Erythroblast (primary cell): ENCODE data around the gene AAK1.

Experiments used
- GATA1 ChIP-seq: IDR thresholded peaks from 2 replicates; pipeline ENCODE4 v1.6.1; 2011; ENCODE audit warnings: low read depth, mild to moderate bottlenecking, control low read depth, low read length, moderate library complexity
- POLR2A ChIP-seq: IDR thresholded peaks from 2 replicates; pipeline ENCODE4 v1.6.1; 2011; ENCODE audit warnings: mild to moderate bottlenecking, low read length

GRCh38 chr2:69660637-69661036 lies 17.1 kb upstream of the AAK1 start:
- TF ChIP-seq POLR2A (no peak), GATA1 (no peak)
